GM23338 (cell line): ENCODE results near the gene RINL. TPM values are rescaled to one million over a fixed set of nuclear protein-coding genes. Genes with fewer than 3 reads are reported as not detected.

Experiments used
- ATAC-seq: fragments of 200-7000 bp; cut with Tn5 transposase; 3 replicates; pipeline ENCODE4 v1.9.1; 2020
- DNase-seq: peaks from one replicate; pipeline ENCODE4 v3.0.0-alpha.2; 2015; ENCODE audit warnings: low spot score
- H2AFZ ChIP-seq: fragments of 200-600 bp; sonication (generic); 2 replicates; pipeline ENCODE4 v1.8.0; 2016; ENCODE audit warnings: antibody characterized with exemption, mild to moderate bottlenecking, moderate library complexity
- H3F3A ChIP-seq: fragments of 200-600 bp; sonication (generic); replicated peaks from 2 replicates; pipeline ENCODE4 v1.8.0; 2017; ENCODE audit warnings: antibody characterized with exemption, mixed run types, low read depth
- H3K27ac ChIP-seq: fragments of 200-600 bp; sonication (generic); 2 replicates; pipeline ENCODE4 v1.6.1; 2016; ENCODE audit warnings: low read depth
- H3K27me3 ChIP-seq: fragments of 200-600 bp; sonication (generic); 2 replicates; pipeline ENCODE4 v1.8.0; 2016; ENCODE audit warnings: mild to moderate bottlenecking, mixed run types, moderate library complexity; ENCODE audit not compliant: insufficient read depth
- H3K36me3 ChIP-seq: fragments of 200-600 bp; sonication (generic); 2 replicates; pipeline ENCODE4 v1.8.0; 2016; ENCODE audit warnings: mild to moderate bottlenecking; ENCODE audit not compliant: insufficient read depth
- H3K4me1 ChIP-seq: fragments of 200-600 bp; sonication (generic); 2 replicates; pipeline ENCODE4 v1.8.0; 2016; ENCODE audit warnings: mild to moderate bottlenecking, moderate library complexity; ENCODE audit not compliant: insufficient read depth
- H3K4me2 ChIP-seq: fragments of 200-600 bp; sonication (generic); 2 replicates; pipeline ENCODE4 v1.7.1; 2017; ENCODE audit warnings: mixed run types
- H3K4me3 ChIP-seq: fragments of 200-600 bp; sonication (generic); 2 replicates; pipeline ENCODE4 v1.6.1; 2016; ENCODE audit warnings: mixed run types
- H3K79me2 ChIP-seq: fragments of 200-600 bp; sonication (generic); replicated peaks from 2 replicates; pipeline ENCODE4 v1.8.0; 2017; ENCODE audit warnings: mild to moderate bottlenecking; ENCODE audit not compliant: insufficient read depth
- H3K9me2 ChIP-seq: fragments of 200-600 bp; sonication (generic); 2 replicates; pipeline ENCODE4 v1.8.0; 2017; ENCODE audit not compliant: insufficient read depth
- H4K20me1 ChIP-seq: fragments of 200-600 bp; sonication (generic); replicated peaks from 2 replicates; pipeline ENCODE4 v1.8.0; 2017; ENCODE audit warnings: mild to moderate bottlenecking; ENCODE audit not compliant: insufficient read depth
- H3K27ac Mint-ChIP-seq: 2 replicates; pipeline ENCODE4 v1.8.0; 2020; ENCODE audit warnings: inconsistent platforms, mild to moderate bottlenecking, moderate library complexity, mixed read lengths
- H3K27me3 Mint-ChIP-seq: 3 replicates; pipeline ENCODE4 v1.8.0; 2022; ENCODE audit warnings: low read depth, mild to moderate bottlenecking, moderate library complexity, mixed read lengths, inconsistent platforms; ENCODE audit not compliant: insufficient read depth, poor library complexity
- H3K36me3 Mint-ChIP-seq: 3 replicates; pipeline ENCODE4 v1.8.0; 2021; ENCODE audit warnings: low read depth, mild to moderate bottlenecking, inconsistent platforms, moderate library complexity, mixed read lengths
- H3K4me1 Mint-ChIP-seq: 3 replicates; pipeline ENCODE4 v1.8.0; 2020; ENCODE audit warnings: mild to moderate bottlenecking, inconsistent platforms, mixed read lengths
- H3K4me3 Mint-ChIP-seq: 3 replicates; pipeline ENCODE4 v1.8.0; 2021; ENCODE audit warnings: moderate library complexity, mild to moderate bottlenecking, inconsistent platforms, mixed read lengths
- H3K9me3 Mint-ChIP-seq: 3 replicates; pipeline ENCODE4 v1.8.0; 2020; ENCODE audit warnings: moderate library complexity, mild to moderate bottlenecking, inconsistent platforms, mixed read lengths
- CREB1 ChIP-seq: fragments of 250-450 bp; sonication (Bioruptor Pico); IDR thresholded peaks from 2 replicates; pipeline ENCODE4 v1.5.0; 2020; ENCODE audit warnings: low read depth, mild to moderate bottlenecking, moderate library complexity
- EZH2 ChIP-seq: fragments of 200-600 bp; sonication (generic); IDR thresholded peaks from one replicate; pipeline ENCODE4 v1.8.0; 2017; ENCODE audit warnings: antibody characterized with exemption, mild to moderate bottlenecking, low read depth; ENCODE audit not compliant: unreplicated experiment
- EZH2phosphoT487 ChIP-seq: fragments of 200-600 bp; sonication (generic); IDR thresholded peaks from one replicate; pipeline ENCODE4 v1.8.1; 2018; ENCODE audit warnings: antibody characterized with exemption; ENCODE audit not compliant: unreplicated experiment
- JUNB ChIP-seq: IDR thresholded peaks from one replicate; pipeline ENCODE4 v1.6.1; 2016; ENCODE audit warnings: antibody characterized with exemption; ENCODE audit not compliant: unreplicated experiment
- NANOG ChIP-seq: IDR thresholded peaks from 2 replicates; pipeline ENCODE4 v1.6.1; 2016; ENCODE audit warnings: antibody characterized with exemption, borderline replicate concordance
- POLR2AphosphoS5 ChIP-seq: IDR thresholded peaks from 2 replicates; pipeline ENCODE4 v1.6.1; 2016; ENCODE audit warnings: antibody characterized with exemption, low read depth
- REST ChIP-seq: IDR thresholded peaks from one replicate; pipeline ENCODE4 v1.6.1; 2018; ENCODE audit warnings: antibody characterized with exemption; ENCODE audit not compliant: unreplicated experiment
- STAT1 ChIP-seq: IDR thresholded peaks from one replicate; pipeline ENCODE4 v1.6.1; 2016; ENCODE audit warnings: antibody characterized with exemption; ENCODE audit not compliant: unreplicated experiment
- ZNF114 ChIP-seq: fragments of 250-450 bp; sonication (Bioruptor Pico); IDR thresholded peaks from 2 replicates; pipeline ENCODE4 v1.5.0; 2020; ENCODE audit warnings: mild to moderate bottlenecking, moderate library complexity
- ZNF331 ChIP-seq: fragments of 250-450 bp; sonication (Bioruptor Pico); IDR thresholded peaks from 2 replicates; pipeline ENCODE4 v1.5.0; 2020; ENCODE audit warnings: low read depth, mild to moderate bottlenecking, moderate library complexity
- ZNF462 ChIP-seq: fragments of 250-450 bp; sonication (Bioruptor Pico); IDR thresholded peaks from 2 replicates; pipeline ENCODE4 v1.5.0; 2020; ENCODE audit warnings: mild to moderate bottlenecking, moderate library complexity
- polyA plus RNA-seq: library from polyadenylated mRNA; unstranded; fragments of >200 nt; fragmentation: Nextera tagmentation; extraction: Ambion mirVana; gene quantifications from 2 replicates; pipeline ENCODE4 v1.2.1, GENCODE V29; 2016
- total RNA-seq: library from RNA; depleted of rRNA; stranded (reverse); fragments of >200 nt; shearing (Covaris generic); gene quantifications from 2 replicates; pipeline ENCODE4 v1.2.3, GENCODE V29; 2014
- TF ChIP-seq, protein P1 (sequence below), 2 experiments: fragments of 200-600 bp in 1 of 2; sonication (generic) in 1 of 2; conservative IDR thresholded peaks; 2 replicates each; pipeline versions ENCODE4 v1.5.1 to v1.6.1; 2016 to 2017; ENCODE audit warnings: antibody characterized with exemption in 2 of 2, low read depth in 2 of 2, mild to moderate bottlenecking in 2 of 2, moderate library complexity in 1 of 2
- TF ChIP-seq, protein P2 (sequence below): IDR thresholded peaks from 2 replicates; pipeline ENCODE4 v1.6.1; 2016; ENCODE audit warnings: antibody characterized with exemption

Gene RINL
- total and polyA plus RNA-seq, 2 experiments from 2014 or later = 11.2 to 21.4 TPM

DNA sequence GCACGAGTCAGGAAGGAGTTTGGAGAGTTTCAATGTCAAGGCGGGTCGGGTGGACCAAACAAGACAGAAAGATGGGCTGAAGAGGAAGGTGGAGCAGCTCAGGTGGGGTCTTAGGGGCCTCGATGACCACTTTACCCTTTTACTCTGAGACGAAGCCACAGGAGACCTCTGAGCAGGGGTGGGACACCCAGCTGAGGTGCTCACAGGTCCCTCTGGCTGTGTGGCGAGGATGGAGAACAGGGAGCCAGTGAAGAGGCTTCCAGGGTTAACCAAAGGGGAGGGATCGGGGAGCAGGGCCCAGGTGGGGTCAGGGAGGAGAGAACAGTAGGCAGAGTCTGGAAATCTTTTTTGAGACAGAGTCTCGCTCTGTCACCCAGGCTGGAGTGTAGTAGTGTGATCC is 35.9 kb upstream of the RINL start:
- H3K27ac Mint-ChIP-seq = no peak overlapping the region
- H3K9me2 ChIP-seq = no peaks in the 10 kb centered on the region
- no peak overlapping the region for H3K27ac ChIP-seq
- no peak for TF ChIP-seq ZNF114
- no peak for TF ChIP-seq REST
- TF ChIP-seq, protein P1, sequence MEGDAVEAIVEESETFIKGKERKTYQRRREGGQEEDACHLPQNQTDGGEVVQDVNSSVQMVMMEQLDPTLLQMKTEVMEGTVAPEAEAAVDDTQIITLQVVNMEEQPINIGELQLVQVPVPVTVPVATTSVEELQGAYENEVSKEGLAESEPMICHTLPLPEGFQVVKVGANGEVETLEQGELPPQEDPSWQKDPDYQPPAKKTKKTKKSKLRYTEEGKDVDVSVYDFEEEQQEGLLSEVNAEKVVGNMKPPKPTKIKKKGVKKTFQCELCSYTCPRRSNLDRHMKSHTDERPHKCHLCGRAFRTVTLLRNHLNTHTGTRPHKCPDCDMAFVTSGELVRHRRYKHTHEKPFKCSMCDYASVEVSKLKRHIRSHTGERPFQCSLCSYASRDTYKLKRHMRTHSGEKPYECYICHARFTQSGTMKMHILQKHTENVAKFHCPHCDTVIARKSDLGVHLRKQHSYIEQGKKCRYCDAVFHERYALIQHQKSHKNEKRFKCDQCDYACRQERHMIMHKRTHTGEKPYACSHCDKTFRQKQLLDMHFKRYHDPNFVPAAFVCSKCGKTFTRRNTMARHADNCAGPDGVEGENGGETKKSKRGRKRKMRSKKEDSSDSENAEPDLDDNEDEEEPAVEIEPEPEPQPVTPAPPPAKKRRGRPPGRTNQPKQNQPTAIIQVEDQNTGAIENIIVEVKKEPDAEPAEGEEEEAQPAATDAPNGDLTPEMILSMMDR (conservative IDR thresholded peaks at IDR 0.05; ENCODE audit: low read depth in 2 of 2) = no peak
- TF ChIP-seq POLR2AphosphoS5 = no peak
- TF ChIP-seq CREB1 (CRISPR knock-in tag) = no peak
- TF ChIP-seq ZNF462 (CRISPR knock-in tag) = no peak
- TF ChIP-seq STAT1 = no peak
- TF ChIP-seq JUNB = no peak
- no peak for TF ChIP-seq EZH2
- TF ChIP-seq EZH2phosphoT487 = no peak
- no peak for TF ChIP-seq NANOG
- TF ChIP-seq, protein P2, sequence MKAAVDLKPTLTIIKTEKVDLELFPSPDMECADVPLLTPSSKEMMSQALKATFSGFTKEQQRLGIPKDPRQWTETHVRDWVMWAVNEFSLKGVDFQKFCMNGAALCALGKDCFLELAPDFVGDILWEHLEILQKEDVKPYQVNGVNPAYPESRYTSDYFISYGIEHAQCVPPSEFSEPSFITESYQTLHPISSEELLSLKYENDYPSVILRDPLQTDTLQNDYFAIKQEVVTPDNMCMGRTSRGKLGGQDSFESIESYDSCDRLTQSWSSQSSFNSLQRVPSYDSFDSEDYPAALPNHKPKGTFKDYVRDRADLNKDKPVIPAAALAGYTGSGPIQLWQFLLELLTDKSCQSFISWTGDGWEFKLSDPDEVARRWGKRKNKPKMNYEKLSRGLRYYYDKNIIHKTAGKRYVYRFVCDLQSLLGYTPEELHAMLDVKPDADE = no peak
- TF ChIP-seq ZNF331 = no peak
- no peaks in the 10 kb centered on the region for H3F3A ChIP-seq
- peaks cover 15% of the 10 kb centered on the region for H3K27me3 Mint-ChIP-seq
- H3K9me3 Mint-ChIP-seq = no peaks in the 10 kb centered on the region
- H3K4me3 Mint-ChIP-seq = no peak overlapping the region; the same call in 2 of the 3 replicates
- H3K4me1 Mint-ChIP-seq = peaks cover 2% of the 10 kb centered on the region
- no peaks in the 10 kb centered on the region for H4K20me1 ChIP-seq
- H2AFZ ChIP-seq = no peak overlapping the region
- H3K4me1 ChIP-seq = peaks cover under 1% of the 10 kb centered on the region; the same call in 1 of the 2 replicates
- ATAC-seq = no peak
- 0 out of 2 replicates have a peak, but pooled peaks cover 4% of the 10 kb centered on the region for H3K27me3 ChIP-seq
- H3K36me3 Mint-ChIP-seq = no peaks in the 10 kb centered on the region; the same call in 2 of the 3 replicates
- no peaks in the 10 kb centered on the region for H3K36me3 ChIP-seq
- no peak overlapping the region for H3K4me3 ChIP-seq
- no peaks in the 10 kb centered on the region for H3K79me2 ChIP-seq
- DNase-seq = no peak
- no peak overlapping the region for H3K4me2 ChIP-seq
